MCF 10A (cell line): ENCODE results near the gene PTPRM. TPM values are rescaled to one million over a fixed set of nuclear protein-coding genes. Genes with fewer than 3 reads are reported as not detected.
A peak's percentile ranks its signal among the peaks of the same experiment; 100 is the strongest.

ENCODE experiments used
- BruUV-seq: library from RNA; stranded (reverse); fragments of 400-500 nt; replicated peaks from 2 replicates; lab custom pipeline; 2021; lab: Mats Ljungman, UMichigan
- CTCF ChIA-PET: fragments of 300-600 bp; sonication (Branson Sonifier 250); formaldehyde crosslinking; extraction: SDS; loops from one replicate; lab custom pipeline; 2021; ENCODE audit warnings: antibody characterized with exemption, inconsistent platforms; lab: Yijun Ruan, JAX
- POLR2A ChIA-PET: fragments of 300-600, 350-650 bp; sonication (Branson Sonifier 250); formaldehyde crosslinking; extraction: SDS; loops from one replicate; lab custom pipeline; 2020; ENCODE audit warnings: antibody characterized with exemption, inconsistent platforms; lab: Yijun Ruan, JAX
- DNase-seq: peaks from one replicate; pipeline ENCODE4 v3.0.0-alpha.2; 2018; ENCODE audit not compliant: unreplicated experiment
- H3K27ac Mint-ChIP-seq: one replicate; pipeline ENCODE4 v1.8.0; 2022; ENCODE audit warnings: mild to moderate bottlenecking, low read depth, mixed read lengths; ENCODE audit not compliant: unreplicated experiment
- H3K27me3 Mint-ChIP-seq: one replicate; pipeline ENCODE4 v1.8.0; 2022; ENCODE audit warnings: mixed read lengths; ENCODE audit not compliant: insufficient read depth, unreplicated experiment
- H3K36me3 Mint-ChIP-seq: one replicate; pipeline ENCODE4 v1.8.0; 2022; ENCODE audit warnings: mild to moderate bottlenecking, moderate library complexity, mixed read lengths; ENCODE audit not compliant: insufficient read depth, unreplicated experiment
- H3K4me1 Mint-ChIP-seq: one replicate; pipeline ENCODE4 v1.8.0; 2022; ENCODE audit warnings: mixed read lengths; ENCODE audit not compliant: insufficient read depth, unreplicated experiment
- H3K4me3 Mint-ChIP-seq: one replicate; pipeline ENCODE4 v1.8.0; 2022; ENCODE audit warnings: mild to moderate bottlenecking, moderate library complexity, mixed read lengths; ENCODE audit not compliant: unreplicated experiment
- H3K9me3 Mint-ChIP-seq: one replicate; pipeline ENCODE4 v1.8.0; 2022; ENCODE audit warnings: mixed read lengths; ENCODE audit not compliant: unreplicated experiment
- CTCF ChIP-seq: fragments of 200-600 bp; IDR thresholded peaks from one replicate; pipeline ENCODE4 v1.8.0; 2022; ENCODE audit warnings: antibody characterized with exemption, mild to moderate bottlenecking; ENCODE audit not compliant: unreplicated experiment
- intact Hi-C: fragments of 100-400 bp; cut with micrococcal nuclease; formaldehyde crosslinking; loops from 2 replicates; pipeline ENCODE4 v1.14.1; 2022
- total RNA-seq: library from RNA; stranded (reverse); gene quantifications from 2 replicates; pipeline ENCODE4 v1.2.3, GENCODE V29; 2022

PTPRM gene
- total RNA-seq, 1 experiment from 2014 or later, result 82.8 TPM

GRCh38 chr18:7908681-7909299, 341.7 kb downstream of the PTPRM start:
- Mint-ChIP-seq H3K9me3 (peaks cover 7% of the 10 kb centered on the region), H3K27ac (no peak overlapping the region), H3K4me3 (no peak overlapping the region), H3K4me1 (peaks cover 24% of the 10 kb centered on the region), H3K27me3 (no peaks in the 10 kb centered on the region), H3K36me3 (peaks cover 6% of the 10 kb centered on the region)
- DNase-seq, result peak; percentile 70
- intact Hi-C loops, result no loop called here
- ChIA-PET CTCF (interaction anchor here (0.5 to 1.6 kb wide), 7 partner anchors 12 to 537 kb away, joined by 3 to 7 read pairs (median 3); no protein-coding TSS in a partner anchor), POLR2A (interaction anchor here (0.6 to 3.4 kb wide), 13 partner anchors 8 to 501 kb away, joined by 3 to 46 read pairs (median 7); partner anchors contain the start of gene PTPRM)
- no peak for TF ChIP-seq CTCF
- no TSS peak for BruUV-seq

GRCh38 chr18:7914834-7915670, 347.9 kb downstream of the PTPRM start:
- no peak for DNase-seq
- Mint-ChIP-seq H3K36me3 (peaks cover 15% of the 10 kb centered on the region), H3K27me3 (no peaks in the 10 kb centered on the region), H3K27ac (peak overlapping the region; percentile 87), H3K9me3 (peaks cover under 1% of the 10 kb centered on the region), H3K4me1 (peaks cover 34% of the 10 kb centered on the region), H3K4me3 (peak overlapping the region; percentile 10)
- POLR2A ChIA-PET, result interaction anchor here (0.7 to 1.5 kb wide), 8 partner anchors 11 to 123 kb away, joined by 3 to 7 read pairs (median 4); no protein-coding TSS in a partner anchor
- CTCF ChIA-PET, result interaction anchor here (0.5 to 1.5 kb wide), 3 partner anchors 11 to 498 kb away, joined by 3 to 5 read pairs (median 3); no protein-coding TSS in a partner anchor
- no peak for TF ChIP-seq CTCF
- BruUV-seq, result no TSS peak
- intact Hi-C loops, result no loop called here

- no TSS peak for BruUV-seq
- Mint-ChIP-seq H3K4me3 (no peak overlapping the region), H3K9me3 (peaks cover 7% of the 10 kb centered on the region), H3K27ac (peak overlapping the region; percentile 96), H3K36me3 (peaks cover 21% of the 10 kb centered on the region), H3K4me1 (peaks cover 68% of the 10 kb centered on the region), H3K27me3 (no peaks in the 10 kb centered on the region)
- TF ChIP-seq CTCF, result no peak
- no peak for DNase-seq
- intact Hi-C loops, result no loop called here
- CTCF ChIA-PET, result no interaction called here
- POLR2A ChIA-PET, result interaction anchor here (0.7 to 5.1 kb wide), 4 partner anchors 10 to 48 kb away, joined by 3 to 46 read pairs (median 9); no protein-coding TSS in a partner anchor
Measured at GRCh38 chr18:7918701-7919100, 351.6 kb downstream of the PTPRM start.

GRCh38 chr18:7919565-7919964, 352.4 kb downstream of the PTPRM start:
- no TSS peak for BruUV-seq
- intact Hi-C loops, result no loop called here
- Mint-ChIP-seq H3K9me3 (peaks cover 7% of the 10 kb centered on the region), H3K4me1 (peaks cover 74% of the 10 kb centered on the region), H3K27me3 (no peaks in the 10 kb centered on the region), H3K36me3 (peaks cover 21% of the 10 kb centered on the region), H3K4me3 (no peak overlapping the region), H3K27ac (peak overlapping the region; percentile 96)
- ChIA-PET POLR2A (interaction anchor here (1.7 to 5.1 kb wide), 3 partner anchors 8 to 48 kb away, joined by 5 to 46 read pairs (median 19); no protein-coding TSS in a partner anchor), CTCF (interaction anchor here (1.0 to 1.2 kb wide), 2 partner anchors 22 to 28 kb away, joined by 3 to 4 read pairs; no protein-coding TSS in a partner anchor)
- no peak for DNase-seq
- TF ChIP-seq CTCF, result no peak
